Panc1 (cell line): ENCODE measurements around the gene TMEM98.
"Not testable (repeated sequence)": the region's sequence is repeated elsewhere in the genome, so short reads cannot be mapped to it uniquely, and the experiment has no call there.

Source experiments
- POLR2AphosphoS5 ChIP-seq: IDR thresholded peaks from 2 replicates; pipeline ENCODE4 v1.6.1; 2012; ENCODE audit warnings: mild to moderate bottlenecking, low read depth, low read length, moderate library complexity
- SIN3A ChIP-seq: IDR thresholded peaks from 2 replicates; pipeline ENCODE4 v1.6.1; 2012; ENCODE audit warnings: low read depth, mild to moderate bottlenecking, low read length, moderate library complexity, borderline replicate concordance; ENCODE audit not compliant: insufficient read depth
- TF ChIP-seq, protein P1 (sequence below): fragments of 450-650 bp; IDR thresholded peaks from 2 replicates; pipeline ENCODE4 v1.5.1; 2017; ENCODE audit warnings: mild to moderate bottlenecking

DNA sequence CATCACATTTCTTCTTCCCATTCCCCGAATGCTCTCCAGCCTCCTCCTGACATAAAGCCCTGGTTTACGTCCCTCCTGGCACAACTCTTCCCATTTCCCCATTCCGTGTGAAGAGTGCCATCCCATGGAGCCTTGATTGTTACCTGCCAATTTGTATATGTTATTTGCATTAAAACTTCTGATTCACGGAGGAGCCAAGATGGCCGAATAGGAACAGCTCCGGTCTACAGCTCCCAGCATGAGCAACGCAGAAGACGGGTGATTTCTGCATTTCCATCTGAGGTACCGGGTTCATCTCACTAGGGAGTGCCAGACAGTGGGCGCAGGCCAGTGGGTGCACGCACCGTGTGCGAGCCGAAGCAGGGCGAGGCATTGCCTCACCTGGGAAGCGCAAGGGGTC is 41.0 kb upstream of the TMEM98 start:
- TF ChIP-seq, protein P1, sequence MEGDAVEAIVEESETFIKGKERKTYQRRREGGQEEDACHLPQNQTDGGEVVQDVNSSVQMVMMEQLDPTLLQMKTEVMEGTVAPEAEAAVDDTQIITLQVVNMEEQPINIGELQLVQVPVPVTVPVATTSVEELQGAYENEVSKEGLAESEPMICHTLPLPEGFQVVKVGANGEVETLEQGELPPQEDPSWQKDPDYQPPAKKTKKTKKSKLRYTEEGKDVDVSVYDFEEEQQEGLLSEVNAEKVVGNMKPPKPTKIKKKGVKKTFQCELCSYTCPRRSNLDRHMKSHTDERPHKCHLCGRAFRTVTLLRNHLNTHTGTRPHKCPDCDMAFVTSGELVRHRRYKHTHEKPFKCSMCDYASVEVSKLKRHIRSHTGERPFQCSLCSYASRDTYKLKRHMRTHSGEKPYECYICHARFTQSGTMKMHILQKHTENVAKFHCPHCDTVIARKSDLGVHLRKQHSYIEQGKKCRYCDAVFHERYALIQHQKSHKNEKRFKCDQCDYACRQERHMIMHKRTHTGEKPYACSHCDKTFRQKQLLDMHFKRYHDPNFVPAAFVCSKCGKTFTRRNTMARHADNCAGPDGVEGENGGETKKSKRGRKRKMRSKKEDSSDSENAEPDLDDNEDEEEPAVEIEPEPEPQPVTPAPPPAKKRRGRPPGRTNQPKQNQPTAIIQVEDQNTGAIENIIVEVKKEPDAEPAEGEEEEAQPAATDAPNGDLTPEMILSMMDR, result not testable (repeated sequence)
- not testable (repeated sequence) for TF ChIP-seq POLR2AphosphoS5, SIN3A
